IMR-90 (cell line): Measurements from ENCODE around the gene RNU6-7. TPM values are rescaled to one million over a fixed set of nuclear protein-coding genes. Genes with fewer than 3 reads are reported as not detected.

ENCODE experiments used
- ATAC-seq: fragments of 200-7000 bp; cut with Tn5 transposase; 2 replicates; pipeline ENCODE4 v1.9.1; 2020; ENCODE audit warnings: low read depth, mild to moderate bottlenecking, moderate library complexity
- BruUV-seq: library from RNA; stranded (reverse); fragments of 400-500 nt; replicated peaks from 2 replicates; lab custom pipeline; 2021; lab: Mats Ljungman, UMichigan
- CTCF ChIA-PET: fragments of 300-600 bp; formaldehyde crosslinking; extraction: SDS; loops from one replicate; lab custom pipeline; 2021; ENCODE audit warnings: antibody characterized with exemption; lab: Yijun Ruan, JAX
- POLR2A ChIA-PET: fragments of 300-600 bp; sonication (Branson Sonifier 250); formaldehyde crosslinking; loops from one replicate; lab custom pipeline; 2022; ENCODE audit warnings: antibody characterized with exemption; ENCODE audit not compliant: unreplicated experiment; lab: Charles Lee
- DNase-seq: peaks from one replicate; pipeline ENCODE4 v3.0.0; 2013
- H2AFZ ChIP-seq: replicated peaks from 2 replicates; pipeline ENCODE3; 2013; ENCODE audit warnings: low read length, mild to moderate bottlenecking; ENCODE audit not compliant: poor library complexity
- H2AK5ac ChIP-seq: 2 replicates; pipeline ENCODE4 v1.6.1; 2013; ENCODE audit warnings: low read depth, low read length, inconsistent platforms
- H2AK9ac ChIP-seq: replicated peaks from 2 replicates; pipeline ENCODE3; 2013; ENCODE audit warnings: mild to moderate bottlenecking, low read depth, low read length, moderate library complexity; ENCODE audit not compliant: poor library complexity
- H2BK120ac ChIP-seq: 2 replicates; pipeline ENCODE4 v1.6.1; 2013; ENCODE audit warnings: low read depth, low read length, inconsistent platforms
- H2BK15ac ChIP-seq: 3 replicates; pipeline ENCODE4 v1.6.1; 2013; ENCODE audit warnings: low read depth, low read length, inconsistent platforms
- H2BK20ac ChIP-seq: 2 replicates; pipeline ENCODE4 v1.6.1; 2013; ENCODE audit warnings: low read depth, mild to moderate bottlenecking, inconsistent platforms, low read length, moderate library complexity
- H2BK5ac ChIP-seq: 2 replicates; pipeline ENCODE4 v1.6.1; 2013; ENCODE audit warnings: mild to moderate bottlenecking, low read depth, low read length, inconsistent platforms; ENCODE audit not compliant: poor library complexity, severe bottlenecking
- H3K14ac ChIP-seq: replicated peaks from 2 replicates; pipeline ENCODE4 v1.6.1; 2013; ENCODE audit warnings: low read depth, low read length, inconsistent platforms
- H3K18ac ChIP-seq: 2 replicates; pipeline ENCODE4 v1.6.1; 2013; ENCODE audit warnings: low read depth, low read length, control low read depth
- H3K23ac ChIP-seq: 2 replicates; pipeline ENCODE4 v1.6.1; 2013; ENCODE audit warnings: low read depth, low read length, inconsistent platforms
- H3K27ac ChIP-seq: 2 replicates; pipeline ENCODE4 v1.5.1; 2013; ENCODE audit warnings: mild to moderate bottlenecking, control low read depth, low read length; ENCODE audit not compliant: insufficient read depth
- H3K27me3 ChIP-seq: 2 replicates; pipeline ENCODE4 v1.6.1; 2013; ENCODE audit warnings: low read length; ENCODE audit not compliant: control insufficient read depth, insufficient read depth
- H3K36me3 ChIP-seq: 2 replicates; pipeline ENCODE4 v1.6.1; 2013; ENCODE audit warnings: low read length, mixed read lengths; ENCODE audit not compliant: control insufficient read depth, insufficient read depth
- H3K4ac ChIP-seq: 2 replicates; pipeline ENCODE4 v1.6.1; 2013; ENCODE audit warnings: low read depth, low read length, inconsistent platforms
- H3K4me1 ChIP-seq: 2 replicates; pipeline ENCODE4 v1.6.1; 2013; ENCODE audit warnings: low read length, mixed read lengths; ENCODE audit not compliant: control insufficient read depth, insufficient read depth
- H3K4me2 ChIP-seq: 2 replicates; pipeline ENCODE4 v1.6.1; 2013; ENCODE audit warnings: low read depth, mild to moderate bottlenecking, control low read depth, low read length, moderate library complexity
- H3K4me3 ChIP-seq: 2 replicates; pipeline ENCODE4 v1.5.1; 2013; ENCODE audit warnings: low read depth, mild to moderate bottlenecking, control low read depth, low read length, moderate library complexity; ENCODE audit not compliant: insufficient read depth
- H3K56ac ChIP-seq: 2 replicates; pipeline ENCODE4 v1.6.1; 2013; ENCODE audit warnings: low read length, inconsistent platforms; ENCODE audit not compliant: insufficient read depth; ENCODE audit errors: extremely low read depth
- H3K79me1 ChIP-seq, 2 experiments: 2 replicates each; pipeline ENCODE4 v1.6.1; 2013; ENCODE audit warnings: low read length in 2 of 2, inconsistent platforms in 1 of 2, low read depth in 1 of 2
- H3K9ac ChIP-seq: 2 replicates; pipeline ENCODE4 v1.6.1; 2013; ENCODE audit warnings: low read depth, low read length, control low read depth
- H3K9me1 ChIP-seq: 2 replicates; pipeline ENCODE4 v1.6.1; 2013; ENCODE audit warnings: low read length, inconsistent platforms; ENCODE audit not compliant: insufficient read depth
- H3K9me3 ChIP-seq: 2 replicates; pipeline ENCODE4 v1.6.1; 2013; ENCODE audit warnings: low read length; ENCODE audit not compliant: control insufficient read depth, insufficient read depth
- H4K20me1 ChIP-seq: 2 replicates; pipeline ENCODE4 v1.6.1; 2013; ENCODE audit warnings: low read length, inconsistent platforms; ENCODE audit not compliant: insufficient read depth
- H4K5ac ChIP-seq: 2 replicates; pipeline ENCODE4 v1.6.1; 2013; ENCODE audit warnings: mild to moderate bottlenecking, low read depth, low read length, control low read depth
- H4K8ac ChIP-seq, 2 experiments: 2 replicates each; pipeline ENCODE4 v1.6.1; 2013; ENCODE audit warnings: low read depth in 2 of 2, low read length in 2 of 2, control low read depth in 1 of 2, inconsistent platforms in 1 of 2
- H4K91ac ChIP-seq: 2 replicates; pipeline ENCODE4 v1.6.1; 2013; ENCODE audit warnings: low read depth, low read length, inconsistent platforms; ENCODE audit not compliant: insufficient read depth
- BHLHE40 ChIP-seq: fragments of 150-350 bp; IDR thresholded peaks from 2 replicates; pipeline ENCODE4 v1.6.1; 2016; ENCODE audit warnings: mild to moderate bottlenecking, low read depth, low read length
- CEBPB ChIP-seq: IDR thresholded peaks from 2 replicates; pipeline ENCODE4 v1.6.1; 2012; ENCODE audit warnings: low read depth, low read length, improper control_type of control experiment
- CHD1 ChIP-seq: IDR thresholded peaks from 2 replicates; pipeline ENCODE4 v1.6.1; 2012; ENCODE audit warnings: low read depth, low read length, improper control_type of control experiment
- FOS ChIP-seq: fragments of 150-350 bp; IDR thresholded peaks from 2 replicates; pipeline ENCODE4 v1.6.1; 2016; ENCODE audit warnings: low read depth, low read length
- MAFK ChIP-seq: IDR thresholded peaks from 2 replicates; pipeline ENCODE4 v1.6.1; 2012; ENCODE audit warnings: low read depth, low read length, improper control_type of control experiment
- MAZ ChIP-seq: IDR thresholded peaks from 2 replicates; pipeline ENCODE4 v1.6.1; 2012; ENCODE audit warnings: low read depth, mild to moderate bottlenecking, low read length, improper control_type of control experiment, moderate library complexity, borderline replicate concordance
- MXI1 ChIP-seq: IDR thresholded peaks from 2 replicates; pipeline ENCODE4 v1.6.1; 2012; ENCODE audit warnings: low read depth, mild to moderate bottlenecking, low read length, moderate library complexity, borderline replicate concordance
- NFE2L2 ChIP-seq: fragments of 150-350 bp; IDR thresholded peaks from 2 replicates; pipeline ENCODE4 v1.6.1; 2016; ENCODE audit warnings: low read depth, mild to moderate bottlenecking, low read length
- POLR2A ChIP-seq: IDR thresholded peaks from 2 replicates; pipeline ENCODE4 v1.6.1; 2012; ENCODE audit warnings: mild to moderate bottlenecking, low read depth, low read length
- RCOR1 ChIP-seq: IDR thresholded peaks from 2 replicates; pipeline ENCODE4 v1.6.1; 2012; ENCODE audit warnings: mild to moderate bottlenecking, low read length, improper control_type of control experiment; ENCODE audit not compliant: insufficient replicate concordance
- RFX5 ChIP-seq: IDR thresholded peaks from 2 replicates; pipeline ENCODE4 v1.8.0; 2012; ENCODE audit warnings: low read depth, mild to moderate bottlenecking, low read length, moderate library complexity
- SMC3 ChIP-seq: fragments of 150-350 bp; IDR thresholded peaks from 2 replicates; pipeline ENCODE4 v1.6.1; 2016; ENCODE audit warnings: low read depth, mild to moderate bottlenecking, antibody characterized with exemption, low read length, moderate library complexity
- WGBS, 2 experiments: methylation state at CpG; one replicate each; pipeline versions ENCODE4 v1.1.5 to v1.1.7; 2013; ENCODE audit warnings: missing lambda C conversion rate in 2 of 2; ENCODE audit not compliant: insufficient read length in 1 of 2; ENCODE audit errors: extremely low coverage in 2 of 2; 5-methylcytosine and 5-hydroxymethylcytosine counted together
- dilution Hi-C: fragments of 300-500 bp; cut with HindIII; formaldehyde crosslinking; loops from one replicate; pipeline ENCODE4 v1.14.3; 2018; ENCODE audit warnings: low sequenced_read_pairs; ENCODE audit not compliant: unreplicated experiment
- in situ Hi-C: fragments of 300-500 bp; cut with MboI; formaldehyde crosslinking; loops from 3 replicates; pipeline ENCODE4 v1.14.3; 2019; ENCODE audit warnings: low sequenced_read_pairs, inconsistent platforms, mixed read lengths
- intact Hi-C: fragments of 100-400 bp; cut with micrococcal nuclease; formaldehyde crosslinking; loops from 2 replicates; pipeline ENCODE4 v1.10.0; 2022
- polyA plus RNA-seq, 3 experiments: library from polyadenylated mRNA; depleted of rRNA; stranded (reverse); fragments of >200 nt; gene quantifications; 2 replicates each; pipeline ENCODE4 v1.2.3, GENCODE V29; 2012; ENCODE audit warnings: low replicate concordance in 1 of 3
- total RNA-seq: library from RNA; depleted of rRNA; stranded (reverse); fragments of >200 nt; gene quantifications from 2 replicates; pipeline ENCODE4 v1.2.3, GENCODE V29; 2012
- TF ChIP-seq, protein P1 (sequence below): conservative IDR thresholded peaks from 2 replicates; pipeline ENCODE4 v1.5.1; 2012; ENCODE audit warnings: mild to moderate bottlenecking, low read depth, low read length, improper control_type of control experiment

Gene RNU6-7
- total and polyA plus RNA-seq, 2 of the 4 experiments (the other 2 are of a cell fraction), result not detected

DNA sequence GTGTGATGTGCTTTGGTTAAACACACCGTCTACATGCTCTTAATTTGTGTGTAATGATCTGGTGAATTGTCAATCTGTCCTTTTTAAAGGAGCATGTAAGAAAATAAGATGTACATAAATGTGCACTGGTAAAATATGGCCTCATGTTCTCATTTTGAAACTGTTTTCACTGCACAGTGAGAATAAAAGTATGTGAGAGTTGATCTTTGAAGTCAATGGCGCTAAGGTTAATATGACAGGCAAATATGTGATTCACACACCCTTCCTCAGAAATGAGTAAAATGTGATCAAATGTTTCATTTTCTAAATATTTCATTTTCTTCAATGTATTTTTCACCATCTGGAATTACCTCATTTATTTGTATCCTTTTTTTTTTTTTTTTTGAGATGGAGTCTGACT, 8.3 kb upstream of the RNU6-7 start:
- H2BK15ac ChIP-seq, result no peak overlapping the region
- no peak overlapping the region for H3K27ac ChIP-seq
- H2BK20ac ChIP-seq, result no peak overlapping the region
- ChIA-PET CTCF (no interaction called here), POLR2A (no interaction called here)
- no peak overlapping the region for H3K9ac ChIP-seq
- no peak for TF ChIP-seq CEBPB
- TF ChIP-seq BHLHE40, result no peak
- no peak for TF ChIP-seq CHD1
- TF ChIP-seq MAFK, result no peak
- TF ChIP-seq, protein P1, sequence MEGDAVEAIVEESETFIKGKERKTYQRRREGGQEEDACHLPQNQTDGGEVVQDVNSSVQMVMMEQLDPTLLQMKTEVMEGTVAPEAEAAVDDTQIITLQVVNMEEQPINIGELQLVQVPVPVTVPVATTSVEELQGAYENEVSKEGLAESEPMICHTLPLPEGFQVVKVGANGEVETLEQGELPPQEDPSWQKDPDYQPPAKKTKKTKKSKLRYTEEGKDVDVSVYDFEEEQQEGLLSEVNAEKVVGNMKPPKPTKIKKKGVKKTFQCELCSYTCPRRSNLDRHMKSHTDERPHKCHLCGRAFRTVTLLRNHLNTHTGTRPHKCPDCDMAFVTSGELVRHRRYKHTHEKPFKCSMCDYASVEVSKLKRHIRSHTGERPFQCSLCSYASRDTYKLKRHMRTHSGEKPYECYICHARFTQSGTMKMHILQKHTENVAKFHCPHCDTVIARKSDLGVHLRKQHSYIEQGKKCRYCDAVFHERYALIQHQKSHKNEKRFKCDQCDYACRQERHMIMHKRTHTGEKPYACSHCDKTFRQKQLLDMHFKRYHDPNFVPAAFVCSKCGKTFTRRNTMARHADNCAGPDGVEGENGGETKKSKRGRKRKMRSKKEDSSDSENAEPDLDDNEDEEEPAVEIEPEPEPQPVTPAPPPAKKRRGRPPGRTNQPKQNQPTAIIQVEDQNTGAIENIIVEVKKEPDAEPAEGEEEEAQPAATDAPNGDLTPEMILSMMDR, result no peak
- TF ChIP-seq MAZ, result no peak
- TF ChIP-seq POLR2A, result no peak
- no peak for TF ChIP-seq FOS
- no peak for TF ChIP-seq RCOR1
- no peak for TF ChIP-seq RFX5
- no peak for TF ChIP-seq NFE2L2
- TF ChIP-seq MXI1, result no peak
- TF ChIP-seq SMC3, result no peak
- peaks cover 2% of the 10 kb centered on the region; the same call in 1 of the 2 replicates for H3K27me3 ChIP-seq
- no peak overlapping the region for H4K8ac ChIP-seq
- DNase-seq (no peak), ATAC-seq (no peak)
- dilution Hi-C loops, result no loop called here
- H2AK5ac ChIP-seq, result no peak overlapping the region
- no TSS peak for BruUV-seq
- H2BK5ac ChIP-seq, result no peak overlapping the region
- no peak overlapping the region for H2BK120ac ChIP-seq
- intact Hi-C loops, result no loop called here
- H4K91ac ChIP-seq, result no peak overlapping the region
- no peak overlapping the region for H3K4ac ChIP-seq
- no peak overlapping the region for H2AFZ ChIP-seq
- H3K4me2 ChIP-seq, result no peak overlapping the region
- no peak overlapping the region for H3K56ac ChIP-seq
- H4K20me1 ChIP-seq, result no peaks in the 10 kb centered on the region
- no peak overlapping the region for H3K4me3 ChIP-seq
- no peaks in the 10 kb centered on the region for H3K79me1 ChIP-seq
- no peaks in the 10 kb centered on the region for H3K4me1 ChIP-seq
- no peak overlapping the region for H2AK9ac ChIP-seq
- in situ Hi-C loops, result no loop called here
- no peaks in the 10 kb centered on the region for H3K9me1 ChIP-seq
- no peaks in the 10 kb centered on the region for H3K9me3 ChIP-seq
- no peak overlapping the region for H3K14ac ChIP-seq
- no CpG with 5 or more reads among the region's 2 CpGs for WGBS, 2 experiments
- no peak overlapping the region for H4K5ac ChIP-seq
- no peak overlapping the region for H3K18ac ChIP-seq
- no peaks in the 10 kb centered on the region for H3K36me3 ChIP-seq
- H3K23ac ChIP-seq, result no peak overlapping the region
